ENCODE data around the gene EFNA1. TPM values are rescaled to one million over a fixed set of nuclear protein-coding genes. Genes with fewer than 3 reads are reported as not detected.

Gene EFNA1
- total RNA-seq, 1 experiment from 2014 or later = not detected

DNA sequence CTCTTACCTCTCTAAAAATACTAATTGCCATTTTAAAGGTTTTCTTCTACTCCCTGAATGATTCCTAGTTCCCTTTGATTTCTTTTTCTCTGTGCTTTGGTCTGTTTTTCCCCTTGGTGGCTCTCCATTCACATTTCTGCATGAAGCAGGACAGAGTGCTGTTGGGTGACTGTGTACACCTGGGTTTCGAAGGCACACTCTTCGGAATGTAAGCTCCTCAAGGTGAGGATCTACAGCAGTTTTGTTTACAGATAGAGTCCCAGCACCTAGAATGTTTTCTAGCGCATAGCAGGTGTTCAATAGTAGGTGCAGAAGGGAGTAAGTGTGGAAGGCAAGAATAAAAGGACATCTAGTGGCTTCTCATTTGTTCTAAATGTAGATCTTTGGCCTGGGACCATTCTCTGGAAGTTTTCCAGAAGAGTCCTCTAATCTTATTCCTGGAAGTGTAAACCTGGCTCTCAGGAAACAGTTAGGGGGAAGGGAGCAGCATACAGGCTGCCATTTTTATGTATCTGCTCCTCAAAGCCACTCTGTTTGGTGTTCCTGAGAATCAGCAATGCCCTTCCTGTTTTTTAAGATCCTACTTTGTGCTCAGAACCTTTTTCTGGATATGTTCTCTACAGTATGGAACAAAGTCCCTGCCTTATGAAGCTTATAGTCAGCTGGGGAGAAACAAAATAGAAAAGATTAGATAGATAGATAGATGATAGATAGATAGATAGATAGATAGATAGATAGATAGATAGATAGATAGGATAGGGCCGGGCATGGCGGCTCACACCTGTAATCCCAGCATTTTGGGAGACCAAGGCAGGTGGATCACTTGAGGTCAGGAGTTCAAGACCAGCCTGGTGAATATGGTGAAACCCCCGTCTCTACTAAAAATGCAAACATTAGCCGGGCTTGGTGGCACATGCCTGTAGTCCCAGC lies 22.8 kb upstream of the EFNA1 start:
- Histone ChIP-seq H3K4me3 (ENCODE audit: low read length) (no peak overlapping the region), H3K9me2 (replicated peaks; ENCODE audit: insufficient read depth, low read length) (no peaks in the 10 kb centered on the region), H3K36me3 (ENCODE audit: insufficient read depth, low read length) (no peaks in the 10 kb centered on the region), H4K20me1 (ENCODE audit: insufficient read depth, low read depth, low read length) (no peaks in the 10 kb centered on the region), H3K27me3 (ENCODE audit: low read length) (no peaks in the 10 kb centered on the region), H3K4me1 (ENCODE audit: low read length) (peaks cover 5% of the 10 kb centered on the region; the same call in 1 of the 2 replicates), H3K9me3 (ENCODE audit: low read length) (no peaks in the 10 kb centered on the region), H3K9ac (ENCODE audit: low read length) (no peak overlapping the region), H3K79me2 (ENCODE audit: low read length) (no peaks in the 10 kb centered on the region), H3K27ac (ENCODE audit: low read length) (no peak overlapping the region), H3K4me2 (ENCODE audit: low read depth, low read length, poor library complexity, severe bottlenecking) (no peak overlapping the region), H2AFZ (ENCODE audit: low read length) (no peak overlapping the region)
- no peak for DNase-seq

DNA sequence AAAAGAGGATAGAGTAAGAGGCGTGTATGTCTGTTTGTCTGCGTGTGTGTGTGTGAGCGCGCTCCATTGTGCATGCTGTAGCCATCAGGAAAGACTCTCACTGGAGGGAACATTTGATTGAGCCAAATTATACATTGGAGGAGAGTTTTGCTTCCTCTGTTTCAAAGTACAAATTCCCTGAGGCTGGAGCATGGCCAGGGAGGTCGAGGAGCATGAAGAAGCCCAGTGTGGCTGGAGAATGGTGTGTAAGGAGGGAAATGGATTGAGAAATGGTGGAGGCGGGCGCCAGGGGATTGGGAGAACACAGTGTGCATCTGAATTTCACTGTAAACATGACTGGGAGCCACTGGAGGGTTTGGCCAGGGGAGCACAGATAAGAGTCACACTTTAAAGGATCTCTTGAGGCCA lies 22.1 kb upstream of the EFNA1 start:
- no peaks in the 10 kb centered on the region for H3K27me3 ChIP-seq (ENCODE audit: low read length)
- no peak overlapping the region for H3K27ac ChIP-seq (ENCODE audit: low read length)
- H2AFZ ChIP-seq (ENCODE audit: low read length) = no peak overlapping the region
- H4K20me1 ChIP-seq (ENCODE audit: insufficient read depth, low read depth, low read length) = no peaks in the 10 kb centered on the region
- no peak for DNase-seq
- no peak overlapping the region for H3K4me3 ChIP-seq (ENCODE audit: low read length)
- no peak overlapping the region for H3K9ac ChIP-seq (ENCODE audit: low read length)
- no peaks in the 10 kb centered on the region for H3K9me3 ChIP-seq (ENCODE audit: low read length)
- H3K4me2 ChIP-seq (ENCODE audit: low read depth, low read length, poor library complexity, severe bottlenecking) = no peak overlapping the region
- no peaks in the 10 kb centered on the region for H3K9me2 ChIP-seq (replicated peaks; ENCODE audit: insufficient read depth, low read length)
- H3K79me2 ChIP-seq (ENCODE audit: low read length) = no peaks in the 10 kb centered on the region
- H3K36me3 ChIP-seq (ENCODE audit: insufficient read depth, low read length) = no peaks in the 10 kb centered on the region
- H3K4me1 ChIP-seq (ENCODE audit: low read length) = peaks cover 5% of the 10 kb centered on the region; the same call in 1 of the 2 replicates

DNA sequence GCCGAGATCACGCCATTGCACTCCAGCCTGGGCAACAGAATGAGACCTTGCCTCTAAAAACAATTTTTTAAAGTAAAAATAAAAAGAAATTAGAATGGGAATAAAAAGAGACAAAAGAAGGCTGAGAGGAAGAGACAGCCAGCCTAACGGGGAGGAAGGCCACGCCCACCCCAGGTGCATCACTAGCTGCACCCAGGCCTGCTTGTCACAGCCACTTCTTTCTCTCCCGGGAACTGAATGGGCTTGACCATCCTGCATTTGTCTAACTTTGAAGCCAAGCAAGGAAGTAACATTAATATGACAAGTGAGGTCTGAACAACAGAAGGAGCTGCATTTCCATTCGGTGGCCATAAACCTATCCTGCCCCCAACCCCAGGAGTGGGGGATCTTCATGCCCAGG lies 20.8 kb upstream of the EFNA1 start:
- Histone ChIP-seq H3K27me3 (ENCODE audit: low read length) (no peaks in the 10 kb centered on the region), H3K4me1 (ENCODE audit: low read length) (peaks cover 5% of the 10 kb centered on the region; the same call in 1 of the 2 replicates), H3K9me2 (replicated peaks; ENCODE audit: insufficient read depth, low read length) (no peaks in the 10 kb centered on the region), H3K9me3 (ENCODE audit: low read length) (no peaks in the 10 kb centered on the region), H3K79me2 (ENCODE audit: low read length) (no peaks in the 10 kb centered on the region), H3K4me2 (ENCODE audit: low read depth, low read length, poor library complexity, severe bottlenecking) (no peak overlapping the region), H3K27ac (ENCODE audit: low read length) (no peak overlapping the region), H3K36me3 (ENCODE audit: insufficient read depth, low read length) (no peaks in the 10 kb centered on the region), H4K20me1 (ENCODE audit: insufficient read depth, low read depth, low read length) (no peaks in the 10 kb centered on the region), H2AFZ (ENCODE audit: low read length) (no peak overlapping the region), H3K9ac (ENCODE audit: low read length) (no peak overlapping the region), H3K4me3 (ENCODE audit: low read length) (no peak overlapping the region)
- no peak for DNase-seq

DNA sequence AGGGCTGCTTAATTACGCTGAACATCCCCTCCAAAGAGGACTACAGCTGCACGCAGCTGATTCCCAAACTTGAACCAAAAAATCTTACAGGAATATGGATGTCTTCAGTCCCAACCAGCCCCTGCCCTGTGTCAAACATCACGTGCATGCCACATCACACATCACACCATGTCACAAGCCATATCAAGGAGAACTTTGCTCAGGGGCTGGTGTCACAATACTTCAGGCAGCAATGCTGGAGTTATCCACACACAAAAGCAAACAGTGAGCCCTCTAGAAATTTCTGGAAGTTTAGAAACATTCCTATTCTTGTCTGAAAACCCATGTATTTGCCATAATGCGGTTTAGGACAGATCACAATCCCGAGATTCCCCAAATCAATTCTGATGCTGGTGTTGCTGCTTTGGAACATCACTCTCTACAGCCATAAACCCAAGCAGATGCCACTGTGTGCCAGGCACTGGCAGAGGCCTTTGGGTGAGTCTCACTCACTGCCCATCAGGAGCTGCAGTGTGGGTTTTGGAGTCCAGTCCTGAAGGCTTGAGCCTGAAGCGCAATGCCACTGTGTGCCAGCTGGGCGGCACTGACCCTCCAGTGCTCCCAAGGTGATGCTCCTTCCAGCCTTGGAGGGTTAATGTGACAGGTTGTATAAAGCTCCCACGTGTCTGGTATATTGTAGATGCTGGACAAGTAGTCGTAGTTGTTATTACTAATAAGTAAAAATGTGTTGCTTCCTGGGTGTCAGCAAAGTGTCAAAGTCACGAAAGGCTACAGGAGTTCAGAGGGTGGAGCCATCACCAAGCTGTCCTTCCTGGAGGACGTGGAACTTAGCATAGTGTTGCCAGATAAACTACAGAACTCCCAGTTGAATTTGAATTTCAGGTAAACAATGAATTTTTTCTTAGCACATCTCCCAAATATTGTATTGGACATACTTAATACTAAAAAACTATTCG lies 20.1 kb upstream of the EFNA1 start:
- Histone ChIP-seq H4K20me1 (ENCODE audit: insufficient read depth, low read depth, low read length) (no peaks in the 10 kb centered on the region), H3K4me3 (ENCODE audit: low read length) (no peak overlapping the region)

DNA sequence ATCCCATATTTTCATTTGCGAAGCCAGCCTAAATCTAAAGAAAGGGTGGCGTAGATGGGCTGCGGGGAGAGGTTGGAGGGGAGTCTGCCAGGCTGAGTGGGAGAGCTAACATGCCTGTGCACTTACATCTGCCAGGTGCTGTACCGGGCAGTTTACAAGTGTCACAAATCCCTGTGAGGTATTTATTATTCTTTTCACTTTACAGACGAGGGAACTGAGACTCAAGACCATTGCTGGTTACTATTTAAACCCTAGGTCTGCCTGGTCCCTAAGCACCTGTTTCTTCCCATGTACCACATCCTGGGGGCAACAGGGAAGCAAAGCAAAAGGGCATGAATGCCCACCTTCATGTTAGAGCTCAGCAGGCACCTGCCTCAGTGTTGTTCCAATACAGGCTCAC lies 19.4 kb upstream of the EFNA1 start:
- H3K27ac ChIP-seq (ENCODE audit: low read length) = no peak overlapping the region
- H3K9ac ChIP-seq (ENCODE audit: low read length) = no peak overlapping the region
- H3K27me3 ChIP-seq (ENCODE audit: low read length) = no peaks in the 10 kb centered on the region
- DNase-seq = no peak
- H3K36me3 ChIP-seq (ENCODE audit: insufficient read depth, low read length) = no peaks in the 10 kb centered on the region
- H2AFZ ChIP-seq (ENCODE audit: low read length) = no peak overlapping the region
- no peak overlapping the region for H3K4me3 ChIP-seq (ENCODE audit: low read length)
- H3K79me2 ChIP-seq (ENCODE audit: low read length) = no peaks in the 10 kb centered on the region
- peaks cover 3% of the 10 kb centered on the region; the same call in 1 of the 2 replicates for H3K4me1 ChIP-seq (ENCODE audit: low read length)
- no peaks in the 10 kb centered on the region for H3K9me2 ChIP-seq (replicated peaks; ENCODE audit: insufficient read depth, low read length)
- H3K9me3 ChIP-seq (ENCODE audit: low read length) = no peaks in the 10 kb centered on the region
- no peaks in the 10 kb centered on the region for H4K20me1 ChIP-seq (ENCODE audit: insufficient read depth, low read depth, low read length)
- H3K4me2 ChIP-seq (ENCODE audit: low read depth, low read length, poor library complexity, severe bottlenecking) = no peak overlapping the region

More for the DNA sequence above, 20.1 kb upstream of the EFNA1 start:
- no peak overlapping the region for H2AFZ ChIP-seq (ENCODE audit: low read length)
- H3K36me3 ChIP-seq (ENCODE audit: insufficient read depth, low read length) = no peaks in the 10 kb centered on the region
- no peaks in the 10 kb centered on the region for H3K9me2 ChIP-seq (replicated peaks; ENCODE audit: insufficient read depth, low read length)
- no peak overlapping the region for H3K9ac ChIP-seq (ENCODE audit: low read length)
- H3K27me3 ChIP-seq (ENCODE audit: low read length) = no peaks in the 10 kb centered on the region
- H3K79me2 ChIP-seq (ENCODE audit: low read length) = no peaks in the 10 kb centered on the region
- no peak for DNase-seq
- H3K27ac ChIP-seq (ENCODE audit: low read length) = no peak overlapping the region
- no peak overlapping the region for H3K4me2 ChIP-seq (ENCODE audit: low read depth, low read length, poor library complexity, severe bottlenecking)
- peaks cover 3% of the 10 kb centered on the region; the same call in 1 of the 2 replicates for H3K4me1 ChIP-seq (ENCODE audit: low read length)
- no peaks in the 10 kb centered on the region for H3K9me3 ChIP-seq (ENCODE audit: low read length)

DNA sequence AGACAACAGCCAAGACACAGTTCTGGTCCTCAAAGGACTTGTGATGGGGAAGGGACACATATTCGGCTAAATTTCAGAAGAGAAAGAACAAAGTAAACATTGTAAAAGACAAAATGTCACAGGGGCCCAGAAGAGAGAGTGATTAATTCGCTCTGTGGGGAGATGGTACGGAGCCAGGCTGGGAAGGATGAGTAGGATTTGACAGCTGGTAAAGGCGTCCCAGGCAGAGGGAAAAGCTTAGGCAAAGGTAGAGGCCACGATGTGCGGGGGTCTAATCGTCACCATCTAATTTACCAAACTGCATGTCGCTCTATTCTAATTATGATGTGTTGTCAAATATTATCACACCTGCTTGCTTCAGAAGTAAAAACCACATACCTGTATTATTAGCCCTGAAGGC lies 17.3 kb upstream of the EFNA1 start:
- no peaks in the 10 kb centered on the region for H3K9me2 ChIP-seq (replicated peaks; ENCODE audit: insufficient read depth, low read length)
- H3K27me3 ChIP-seq (ENCODE audit: low read length) = no peaks in the 10 kb centered on the region
- DNase-seq = no peak
- H3K27ac ChIP-seq (ENCODE audit: low read length) = no peak overlapping the region
- H3K4me3 ChIP-seq (ENCODE audit: low read length) = no peak overlapping the region
- peaks cover 3% of the 10 kb centered on the region; the same call in 1 of the 2 replicates for H3K4me1 ChIP-seq (ENCODE audit: low read length)
- no peaks in the 10 kb centered on the region for H3K79me2 ChIP-seq (ENCODE audit: low read length)
- H3K9ac ChIP-seq (ENCODE audit: low read length) = no peak overlapping the region
- H2AFZ ChIP-seq (ENCODE audit: low read length) = no peak overlapping the region
- no peak overlapping the region for H3K4me2 ChIP-seq (ENCODE audit: low read depth, low read length, poor library complexity, severe bottlenecking)
- no peaks in the 10 kb centered on the region for H3K36me3 ChIP-seq (ENCODE audit: insufficient read depth, low read length)
- H4K20me1 ChIP-seq (ENCODE audit: insufficient read depth, low read depth, low read length) = no peaks in the 10 kb centered on the region
- no peaks in the 10 kb centered on the region for H3K9me3 ChIP-seq (ENCODE audit: low read length)

DNA sequence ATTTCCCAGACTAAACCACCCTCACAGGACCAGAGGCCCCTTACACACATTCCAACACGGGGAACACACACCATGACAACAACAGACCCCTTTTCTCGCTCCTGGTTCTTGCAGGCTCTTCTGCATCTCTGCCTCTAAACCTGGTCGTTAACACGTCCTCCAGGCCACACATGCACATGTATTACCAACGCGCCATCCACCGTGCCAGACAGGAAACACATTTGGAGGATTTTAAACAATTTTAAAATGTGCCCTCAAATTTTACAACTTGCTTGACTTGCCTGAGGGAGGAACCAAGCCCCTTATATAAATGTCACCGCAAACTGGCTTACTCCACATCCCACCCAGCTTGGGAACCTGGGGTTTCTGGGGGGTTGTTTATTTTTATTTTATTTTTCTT lies 16.9 kb upstream of the EFNA1 start:
- Histone ChIP-seq H3K4me3 (ENCODE audit: low read length) (no peak overlapping the region), H3K79me2 (ENCODE audit: low read length) (no peaks in the 10 kb centered on the region), H3K27me3 (ENCODE audit: low read length) (no peaks in the 10 kb centered on the region), H3K9ac (ENCODE audit: low read length) (no peak overlapping the region), H3K4me2 (ENCODE audit: low read depth, low read length, poor library complexity, severe bottlenecking) (no peak overlapping the region), H3K4me1 (ENCODE audit: low read length) (peaks cover 3% of the 10 kb centered on the region; the same call in 1 of the 2 replicates), H4K20me1 (ENCODE audit: insufficient read depth, low read depth, low read length) (no peaks in the 10 kb centered on the region), H3K27ac (ENCODE audit: low read length) (no peak overlapping the region), H3K9me3 (ENCODE audit: low read length) (no peaks in the 10 kb centered on the region), H3K36me3 (ENCODE audit: insufficient read depth, low read length) (no peaks in the 10 kb centered on the region), H2AFZ (ENCODE audit: low read length) (no peak overlapping the region), H3K9me2 (replicated peaks; ENCODE audit: insufficient read depth, low read length) (no peaks in the 10 kb centered on the region)
- no peak for DNase-seq

DNA sequence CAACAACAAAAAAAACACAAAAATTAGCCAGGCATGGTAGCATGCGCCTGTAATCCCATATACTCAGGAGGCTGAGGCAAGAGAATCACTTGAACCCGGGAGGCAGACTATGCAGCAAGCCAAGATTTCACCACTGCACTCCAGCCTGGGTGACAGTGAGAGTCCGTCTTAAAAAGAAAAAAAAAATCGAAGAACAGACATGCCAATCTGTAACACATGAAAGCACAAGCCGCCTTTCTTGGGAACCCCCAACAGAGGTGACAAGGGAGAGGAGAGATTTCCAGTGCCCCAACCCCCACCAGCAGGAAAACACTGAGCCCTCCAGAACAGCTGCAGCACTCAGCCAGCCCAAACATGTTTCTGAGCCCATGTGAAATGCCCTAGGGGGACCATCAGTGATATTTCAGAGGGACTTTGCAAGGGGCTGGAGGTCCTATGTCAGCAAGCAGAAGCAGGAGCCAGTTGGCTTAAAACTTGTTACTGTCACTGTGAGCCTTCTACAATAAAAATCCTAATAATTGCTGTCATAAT lies 14.2 kb upstream of the EFNA1 start:
- DNase-seq = no peak
- Histone ChIP-seq H3K4me1 (ENCODE audit: low read length) (no peaks in the 10 kb centered on the region), H3K4me3 (ENCODE audit: low read length) (no peak overlapping the region)

More for the DNA sequence above, 14.2 kb upstream of the EFNA1 start:
- no peak overlapping the region for H3K27ac ChIP-seq (ENCODE audit: low read length)
- H3K27me3 ChIP-seq (ENCODE audit: low read length) = no peaks in the 10 kb centered on the region
- no peak overlapping the region for H3K4me2 ChIP-seq (ENCODE audit: low read depth, low read length, poor library complexity, severe bottlenecking)
- H3K9ac ChIP-seq (ENCODE audit: low read length) = no peak overlapping the region
- no peaks in the 10 kb centered on the region for H3K79me2 ChIP-seq (ENCODE audit: low read length)
- no peaks in the 10 kb centered on the region for H3K9me2 ChIP-seq (replicated peaks; ENCODE audit: insufficient read depth, low read length)
- no peak overlapping the region for H2AFZ ChIP-seq (ENCODE audit: low read length)
- no peaks in the 10 kb centered on the region for H4K20me1 ChIP-seq (ENCODE audit: insufficient read depth, low read depth, low read length)
- no peaks in the 10 kb centered on the region for H3K9me3 ChIP-seq (ENCODE audit: low read length)
- H3K36me3 ChIP-seq (ENCODE audit: insufficient read depth, low read length) = no peaks in the 10 kb centered on the region
